ENCODE data around the gene PLXNA2. TPM values are rescaled to one million over a fixed set of nuclear protein-coding genes. Genes with fewer than 3 reads are reported as not detected.

PLXNA2 gene
- total and polyA plus RNA-seq, 3 donors from 2014 or later = 4.1 to 5.5 (median 4.7) TPM

GRCh38 chr1:208004851-208005250, 239.3 kb downstream of the PLXNA2 start:
- H3K4me3 ChIP-seq = no peak overlapping the region
- H3K27me3 ChIP-seq = no peaks in the 10 kb centered on the region
- no peaks in the 10 kb centered on the region for H3K36me3 ChIP-seq (ENCODE audit: low read depth, missing control alignments)
- H3K9me3 ChIP-seq = no peaks in the 10 kb centered on the region
- TF ChIP-seq CTCF (IDR thresholded peaks at IDR 0.05) (no peak), POLR2A (IDR thresholded peaks at IDR 0.05) (no peak)
- WGBS, 2 donors = 65 to 79% methylated on average over 3 of the region's 3 CpGs
- intact Hi-C loops (cut with DNase I; ENCODE audit: low total_unique reads) = no loop called here
- DNase-seq = no peak
- no peak overlapping the region for H3K27ac ChIP-seq
- peaks cover under 1% of the 10 kb centered on the region for H3K4me1 ChIP-seq

- no peak for DNase-seq
- intact Hi-C loops (cut with DNase I; ENCODE audit: low total_unique reads) = no loop called here
- Histone ChIP-seq H3K4me1 (no peaks in the 10 kb centered on the region), H3K9me3 (no peaks in the 10 kb centered on the region), H3K27ac (no peak overlapping the region), H3K4me3 (no peak overlapping the region), H3K27me3 (no peaks in the 10 kb centered on the region), H3K36me3 (ENCODE audit: low read depth, missing control alignments) (no peaks in the 10 kb centered on the region)
- WGBS, 2 donors = 88 to 92% methylated on average over 7 of the region's 7 CpGs
- no peak for TF ChIP-seq CTCF (IDR thresholded peaks at IDR 0.05)
- no peak for TF ChIP-seq POLR2A (IDR thresholded peaks at IDR 0.05)
Observed at GRCh38 chr1:208003241-208003640, 240.9 kb downstream of the PLXNA2 start.

GRCh38 chr1:208002672-208003071, 241.5 kb downstream of the PLXNA2 start:
- no peak for TF ChIP-seq CTCF (IDR thresholded peaks at IDR 0.05)
- TF ChIP-seq POLR2A (IDR thresholded peaks at IDR 0.05) = no peak
- H3K4me1 ChIP-seq = no peaks in the 10 kb centered on the region
- H3K9me3 ChIP-seq = no peaks in the 10 kb centered on the region
- no peak overlapping the region for H3K27ac ChIP-seq
- 75 to 92% methylated on average over 8 of the region's 8 CpGs for WGBS, 2 donors
- DNase-seq = no peak
- intact Hi-C loops (cut with DNase I; ENCODE audit: low total_unique reads) = no loop called here
- H3K4me3 ChIP-seq = no peak overlapping the region
- H3K36me3 ChIP-seq (ENCODE audit: low read depth, missing control alignments) = no peaks in the 10 kb centered on the region
- H3K27me3 ChIP-seq = no peaks in the 10 kb centered on the region

GRCh38 chr1:208002078-208002477, 242.1 kb downstream of the PLXNA2 start:
- intact Hi-C loops (cut with DNase I; ENCODE audit: low total_unique reads) = no loop called here
- Histone ChIP-seq H3K36me3 (ENCODE audit: low read depth, missing control alignments) (no peaks in the 10 kb centered on the region), H3K4me1 (no peaks in the 10 kb centered on the region), H3K27ac (no peak overlapping the region), H3K27me3 (no peaks in the 10 kb centered on the region), H3K4me3 (no peak overlapping the region), H3K9me3 (no peaks in the 10 kb centered on the region)
- 88 to 97% methylated on average over 6 of the region's 6 CpGs for WGBS, 2 donors
- DNase-seq = no peak
- TF ChIP-seq POLR2A (IDR thresholded peaks at IDR 0.05) (no peak), CTCF (IDR thresholded peaks at IDR 0.05) (no peak)

- no peak for TF ChIP-seq POLR2A (IDR thresholded peaks at IDR 0.05)
- no peaks in the 10 kb centered on the region for H3K9me3 ChIP-seq
- no peaks in the 10 kb centered on the region for H3K27me3 ChIP-seq
- H3K4me3 ChIP-seq = no peak overlapping the region
- H3K4me1 ChIP-seq = no peaks in the 10 kb centered on the region
- H3K36me3 ChIP-seq (ENCODE audit: low read depth, missing control alignments) = no peaks in the 10 kb centered on the region
- intact Hi-C loops (cut with DNase I; ENCODE audit: low total_unique reads) = no loop called here
- DNase-seq = no peak
- H3K27ac ChIP-seq = no peak overlapping the region
- 86 to 92% methylated on average over 4 of the region's 4 CpGs for WGBS, 2 donors
Observed at GRCh38 chr1:208000504-208000903, 243.7 kb downstream of the PLXNA2 start.
